GM21390 (cell line): ENCODE data around the gene RTEL1.
"Not testable (repeated sequence)": the region's sequence is repeated elsewhere in the genome, so short reads cannot be mapped to it uniquely, and the experiment has no call there.

Experiments
- ATAC-seq: cut with Tn5 transposase; IDR thresholded peaks from one replicate; pipeline ENCODE4 v1.9.1; 2021; ENCODE audit not compliant: unreplicated experiment

The RTEL1 gene

DNA sequence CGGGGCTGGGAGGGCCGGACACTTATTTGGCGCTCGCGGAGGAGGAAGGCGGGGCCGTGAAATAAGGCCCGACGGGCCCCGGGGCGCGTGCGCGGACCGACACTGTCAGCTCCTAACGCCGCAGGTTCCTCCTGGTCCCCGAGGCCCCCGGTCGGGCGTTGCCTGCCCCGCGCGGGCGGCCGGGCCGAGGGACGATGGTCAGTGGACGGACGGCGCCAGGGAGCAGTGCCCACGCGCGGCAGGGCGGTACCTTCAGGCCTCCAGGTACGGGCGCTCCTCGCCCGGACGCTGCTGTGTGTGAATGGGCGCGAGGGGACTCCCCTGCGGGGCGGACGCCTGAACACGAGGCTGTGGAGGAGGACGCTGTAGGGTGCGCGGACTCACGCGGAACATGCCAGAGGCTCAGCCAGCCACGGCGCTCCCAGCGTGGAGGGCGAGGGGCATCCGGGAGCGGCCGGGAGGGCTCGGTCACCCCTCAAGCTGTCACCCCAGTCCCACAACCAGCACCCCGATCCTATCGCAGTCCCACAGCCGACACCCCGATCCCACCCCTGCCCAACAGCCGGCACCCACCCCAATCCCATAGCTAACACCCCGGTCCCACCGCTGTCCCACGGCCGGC, 30.9 kb upstream of the RTEL1 start:
- ATAC-seq: peak; percentile 56

DNA sequence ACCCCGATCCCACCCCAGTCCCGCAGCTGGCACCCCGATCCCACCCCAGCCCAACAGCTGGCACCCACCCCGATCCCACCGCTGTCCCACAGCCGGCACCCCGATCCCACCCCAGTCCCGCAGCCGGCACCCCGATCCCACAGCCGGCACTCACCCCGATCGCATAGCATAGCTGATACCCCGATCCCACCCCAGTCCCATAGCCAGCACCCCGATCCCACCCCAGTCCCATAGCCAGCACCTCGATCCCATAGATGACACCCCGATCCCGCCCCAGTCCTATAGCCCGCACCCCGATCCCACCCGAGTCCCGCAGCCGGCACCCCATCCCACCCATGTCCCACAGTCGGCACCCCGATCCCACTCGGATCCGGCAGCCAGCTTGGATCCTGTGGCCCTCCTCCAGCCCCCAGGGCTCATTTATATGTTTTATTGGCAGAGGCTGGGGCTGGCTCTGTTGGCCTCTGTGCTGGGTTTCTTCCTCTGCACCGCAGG, 30.3 kb upstream of the RTEL1 start:
- no peak for ATAC-seq

DNA sequence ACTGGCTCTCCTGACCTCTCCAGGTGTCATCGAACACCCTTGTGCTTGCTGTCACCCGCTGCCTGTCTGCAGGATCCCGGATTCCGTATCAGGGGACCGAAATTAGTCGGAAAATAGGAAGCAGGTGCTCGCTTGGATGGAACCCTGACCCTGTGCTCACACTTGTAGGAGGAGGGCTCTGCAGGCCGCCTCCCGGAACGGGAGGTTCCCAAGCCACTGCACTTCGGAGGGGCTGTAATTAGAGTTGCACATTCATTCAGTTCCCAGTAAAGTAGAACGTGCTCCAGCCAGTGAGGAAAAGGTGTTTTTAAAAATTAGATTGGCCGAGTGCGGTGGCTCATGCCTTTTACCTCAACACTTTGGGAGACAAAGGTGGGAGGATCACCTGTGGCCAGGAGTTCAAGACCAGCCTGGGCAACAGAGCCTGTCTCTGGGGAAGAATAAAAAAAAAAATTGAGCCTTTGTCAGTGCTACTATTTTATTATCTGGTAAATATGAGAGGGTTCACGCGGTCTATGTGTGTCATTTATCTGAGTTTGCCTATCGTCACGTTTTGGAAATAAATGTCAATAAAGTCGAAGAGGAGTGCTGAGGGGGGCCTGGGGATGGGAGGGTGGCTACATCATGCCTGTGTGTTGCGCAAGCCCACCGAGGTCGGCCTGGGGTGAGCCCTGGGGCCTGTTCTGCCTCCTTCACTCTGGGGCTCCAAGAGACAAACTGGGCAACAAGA, 29.7 kb upstream of the RTEL1 start:
- no peak for ATAC-seq

DNA sequence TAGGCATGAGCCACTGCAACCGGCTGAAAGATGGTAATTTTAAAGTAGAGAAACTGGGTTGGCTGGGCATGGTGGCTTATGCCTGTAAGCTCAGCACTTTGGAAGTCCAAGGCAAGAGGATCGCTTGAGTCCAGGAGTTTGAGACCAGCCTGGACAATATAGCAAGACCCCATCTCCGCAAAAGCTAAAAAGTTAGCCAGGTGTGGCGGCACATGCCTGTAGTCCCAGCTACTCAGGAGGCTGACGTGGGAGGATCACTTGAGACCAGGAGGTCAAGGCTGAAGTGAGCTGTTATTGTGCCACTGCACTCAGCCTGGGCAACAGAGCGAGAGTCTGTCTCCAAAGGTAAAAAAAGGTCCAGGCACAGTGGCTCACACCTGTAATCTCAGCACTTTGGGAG, 27.2 kb upstream of the RTEL1 start:
- ATAC-seq: not testable (repeated sequence)

DNA sequence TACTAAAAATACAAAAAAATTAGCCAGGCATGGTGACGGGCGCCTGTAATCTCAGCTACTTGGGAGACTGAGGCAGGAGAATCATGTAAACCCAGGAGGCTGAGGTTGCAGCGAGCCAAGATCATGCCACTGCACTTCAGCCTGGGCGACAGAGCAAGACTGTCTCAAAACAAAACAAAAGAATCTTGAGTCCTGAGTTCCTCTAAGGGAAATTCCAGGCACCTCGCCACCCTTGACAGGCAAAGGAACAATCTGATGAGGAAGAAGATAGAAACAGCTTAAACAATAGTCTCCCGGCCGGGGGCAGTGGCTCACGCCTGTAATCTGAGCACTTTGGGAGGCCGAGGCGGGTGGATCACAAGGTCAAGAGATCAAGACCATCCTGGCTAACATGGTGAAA, 26.7 kb upstream of the RTEL1 start:
- ATAC-seq: not testable (repeated sequence)

DNA sequence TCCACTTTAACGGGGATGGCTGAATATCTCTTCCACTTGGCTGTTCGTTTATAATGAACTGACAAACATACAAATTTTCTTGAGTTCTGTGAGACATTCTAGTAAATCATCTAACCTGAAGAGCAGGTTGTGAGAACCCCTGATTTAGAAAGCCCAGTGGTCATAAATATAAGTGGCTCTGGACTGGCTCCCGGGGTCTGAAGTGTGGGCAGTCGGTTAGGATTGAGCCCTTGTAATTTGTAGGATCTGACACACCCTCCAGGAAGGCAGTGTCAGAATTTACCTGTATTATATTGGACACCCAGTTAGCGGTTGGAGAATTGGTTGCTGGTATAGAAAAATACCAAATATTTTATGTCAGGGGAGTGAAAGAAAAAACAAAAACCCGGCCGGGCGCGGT, 24.4 kb upstream of the RTEL1 start:
- no peak for ATAC-seq

DNA sequence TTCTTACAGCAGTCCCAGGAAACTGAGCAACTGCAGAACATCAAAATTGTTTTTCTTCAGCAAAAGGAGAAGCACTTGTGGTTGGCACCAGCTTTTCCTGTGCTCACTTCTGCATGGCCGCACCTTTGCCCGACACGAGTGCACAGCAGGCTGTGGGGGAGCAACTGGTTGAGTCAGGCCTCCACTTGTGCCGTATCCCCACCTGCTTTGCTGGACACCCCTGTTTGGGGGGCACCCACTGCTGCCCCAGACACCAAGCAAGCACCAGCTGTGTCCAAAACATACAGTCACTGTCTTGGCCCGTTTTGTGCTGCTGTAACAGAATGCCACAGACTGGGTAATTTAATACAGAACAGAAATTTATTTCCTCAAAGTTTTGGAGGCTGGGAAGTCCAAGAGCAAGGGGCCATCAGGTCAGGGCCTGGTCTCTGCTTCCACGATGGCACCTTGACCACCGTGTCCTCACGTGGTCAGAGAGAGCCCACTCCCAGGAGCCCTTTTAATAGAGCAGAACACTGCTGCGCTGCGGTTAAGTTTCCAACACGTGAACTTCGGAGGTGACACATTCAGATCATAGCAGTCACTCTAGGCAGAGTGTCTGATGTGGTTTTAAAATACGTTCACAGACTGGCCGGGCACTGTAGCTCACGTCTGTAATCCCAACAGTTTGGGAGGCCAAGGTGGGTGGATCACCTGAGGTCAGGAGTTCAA, 22.5 kb upstream of the RTEL1 start:
- no peak for ATAC-seq

DNA sequence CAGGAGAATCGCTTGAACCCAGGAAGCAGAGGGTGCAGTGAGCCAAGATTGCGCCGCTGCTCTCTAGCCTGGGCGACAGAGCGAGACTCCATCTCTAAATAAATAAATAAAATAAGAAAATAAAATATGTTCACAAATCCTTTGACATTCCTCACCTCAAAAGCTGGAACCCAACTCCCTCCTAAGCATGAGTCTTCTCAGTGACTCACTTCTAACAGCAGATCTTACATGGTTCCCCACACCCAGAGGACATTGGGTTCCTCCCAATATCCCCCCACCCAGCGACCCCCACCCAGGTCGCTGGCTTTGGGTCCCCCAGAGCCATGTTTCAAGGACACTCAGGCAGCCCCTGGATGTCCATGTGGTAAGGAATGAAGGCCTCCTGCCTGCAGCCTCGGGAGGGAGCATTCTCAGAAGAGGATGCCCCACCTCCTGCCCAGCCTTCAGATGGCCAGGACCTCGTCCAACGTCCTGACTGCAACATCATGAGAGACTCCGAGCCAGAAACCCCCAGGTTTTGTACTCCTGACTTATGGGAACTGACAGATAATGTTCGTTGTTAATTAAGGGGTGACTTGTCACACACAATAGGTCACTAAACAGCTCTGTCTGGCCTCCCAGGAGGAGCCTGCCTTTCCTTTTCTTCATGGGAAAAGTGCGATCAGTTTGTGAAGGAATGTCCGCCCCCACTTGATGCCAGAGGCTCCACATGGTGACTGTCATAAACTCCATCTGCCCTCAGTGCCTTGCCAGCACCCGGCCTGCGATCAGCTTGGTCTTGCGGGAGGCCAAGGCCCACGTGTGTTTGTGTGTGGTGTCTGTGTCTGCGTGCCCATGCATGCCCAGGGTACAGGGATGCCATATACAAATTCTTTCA, 21.1 kb upstream of the RTEL1 start:
- ATAC-seq: no peak

DNA sequence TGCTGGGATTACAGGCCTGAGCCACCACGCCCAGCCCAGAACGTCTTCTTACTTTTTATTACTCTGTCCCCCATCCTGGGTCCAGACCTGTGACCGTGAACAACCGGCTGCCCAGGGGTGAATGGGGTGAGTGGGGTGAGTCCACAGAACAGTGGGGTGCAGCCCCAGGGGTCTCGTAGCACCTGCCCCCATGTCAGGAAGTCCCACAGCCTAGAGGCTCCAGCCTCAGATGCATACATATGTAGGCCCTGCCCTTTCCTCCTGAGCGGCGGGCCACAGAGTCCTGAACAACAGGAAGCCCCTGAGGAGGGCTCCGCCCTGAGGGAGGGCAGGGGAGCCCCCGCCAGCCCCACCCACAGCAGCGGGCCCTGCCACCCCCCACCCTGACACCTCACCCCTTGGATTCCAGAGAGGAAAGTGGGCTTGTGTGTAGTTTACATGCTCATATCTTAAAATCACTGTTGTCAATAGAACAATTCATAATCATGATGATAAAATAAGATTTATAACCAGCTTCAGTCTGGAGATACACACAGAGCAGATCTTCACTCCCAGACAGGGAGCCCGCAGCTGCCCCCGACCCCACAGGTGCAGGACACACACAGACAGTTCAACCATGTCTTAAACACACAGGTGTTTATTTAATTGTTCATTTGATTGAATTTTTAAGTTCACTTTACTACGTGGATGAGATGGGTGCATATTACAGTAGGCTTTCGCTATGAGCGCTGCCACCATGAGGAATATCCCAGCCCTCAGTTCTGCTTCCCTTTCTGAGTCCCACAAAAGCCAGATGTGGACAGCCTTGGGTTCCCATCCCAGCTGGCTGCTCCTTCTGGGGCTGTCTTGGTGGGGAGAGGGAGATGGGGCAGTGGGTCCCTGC, 18.8 kb upstream of the RTEL1 start:
- no peak for ATAC-seq

DNA sequence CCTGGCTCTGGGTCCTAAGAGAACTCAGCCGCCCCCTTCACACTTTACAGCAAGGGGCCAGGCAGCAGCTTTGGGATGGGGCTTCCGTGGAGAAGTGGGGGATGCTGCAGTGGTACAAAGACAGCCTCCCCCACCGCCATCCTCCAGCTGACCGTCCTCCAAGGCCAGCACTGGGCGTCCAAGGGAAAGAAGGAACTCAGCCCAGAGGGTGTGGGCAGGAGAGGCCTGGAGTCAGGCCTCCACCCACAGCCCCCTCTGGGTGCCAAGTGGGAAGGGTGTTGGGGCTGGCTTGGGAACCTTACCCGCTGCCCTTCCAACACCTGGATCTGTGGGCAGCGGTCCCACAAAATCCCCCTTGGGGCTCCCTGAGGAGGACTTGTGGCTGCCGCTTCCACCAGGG, 18.0 kb upstream of the RTEL1 start:
- ATAC-seq: no peak

DNA sequence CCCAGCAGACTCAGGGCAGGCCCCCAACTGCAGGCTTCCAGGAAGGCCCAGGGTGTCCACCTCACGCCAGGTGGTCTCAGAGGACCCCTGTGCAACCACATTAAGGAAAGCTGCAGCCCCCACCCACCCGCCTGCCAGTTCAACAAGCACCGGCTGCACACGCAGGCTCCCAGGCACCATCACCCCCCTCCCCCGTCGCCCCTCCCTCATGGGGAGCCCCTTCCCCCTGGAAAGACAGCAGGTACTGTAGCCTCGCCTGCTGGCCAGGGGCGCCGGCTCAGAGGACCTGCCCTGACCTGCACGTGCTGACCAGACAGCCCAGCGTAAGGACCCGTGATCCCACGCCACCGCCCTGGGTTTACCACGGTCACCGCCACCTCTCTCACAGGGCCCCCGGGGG, 17.4 kb upstream of the RTEL1 start:
- not testable (repeated sequence) for ATAC-seq

DNA sequence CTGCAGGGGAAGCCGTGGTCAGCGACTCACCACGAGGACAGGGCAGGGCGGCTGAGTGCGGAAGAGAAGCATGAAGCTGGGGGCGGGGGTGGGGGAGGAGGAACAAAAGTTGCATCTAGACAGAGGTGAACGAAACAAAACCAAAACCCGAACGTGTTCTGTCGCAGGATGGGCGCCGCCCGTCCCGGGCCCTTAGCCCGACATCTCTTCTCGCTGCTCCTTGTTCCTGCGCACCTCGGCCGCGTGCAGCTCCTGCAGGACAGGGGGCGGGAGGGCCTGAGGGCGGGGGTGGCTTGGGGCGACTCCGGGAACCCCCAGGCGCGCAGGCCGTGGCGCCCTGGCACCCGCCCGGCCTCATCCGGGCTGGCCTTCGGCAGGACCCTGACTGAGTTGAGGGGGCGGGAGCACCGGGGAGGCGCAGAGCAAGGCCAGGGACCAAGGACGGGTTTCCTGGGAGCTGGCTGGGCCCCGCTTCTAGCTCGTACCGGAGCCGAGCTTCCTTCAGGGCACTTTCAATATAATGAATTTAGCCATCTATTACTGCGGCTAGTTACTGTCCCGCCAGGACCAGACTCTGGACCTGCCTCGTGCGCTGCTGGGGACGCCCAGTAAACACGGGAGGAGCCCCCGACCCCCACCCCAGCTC, 16.8 kb upstream of the RTEL1 start:
- ATAC-seq: no peak

DNA sequence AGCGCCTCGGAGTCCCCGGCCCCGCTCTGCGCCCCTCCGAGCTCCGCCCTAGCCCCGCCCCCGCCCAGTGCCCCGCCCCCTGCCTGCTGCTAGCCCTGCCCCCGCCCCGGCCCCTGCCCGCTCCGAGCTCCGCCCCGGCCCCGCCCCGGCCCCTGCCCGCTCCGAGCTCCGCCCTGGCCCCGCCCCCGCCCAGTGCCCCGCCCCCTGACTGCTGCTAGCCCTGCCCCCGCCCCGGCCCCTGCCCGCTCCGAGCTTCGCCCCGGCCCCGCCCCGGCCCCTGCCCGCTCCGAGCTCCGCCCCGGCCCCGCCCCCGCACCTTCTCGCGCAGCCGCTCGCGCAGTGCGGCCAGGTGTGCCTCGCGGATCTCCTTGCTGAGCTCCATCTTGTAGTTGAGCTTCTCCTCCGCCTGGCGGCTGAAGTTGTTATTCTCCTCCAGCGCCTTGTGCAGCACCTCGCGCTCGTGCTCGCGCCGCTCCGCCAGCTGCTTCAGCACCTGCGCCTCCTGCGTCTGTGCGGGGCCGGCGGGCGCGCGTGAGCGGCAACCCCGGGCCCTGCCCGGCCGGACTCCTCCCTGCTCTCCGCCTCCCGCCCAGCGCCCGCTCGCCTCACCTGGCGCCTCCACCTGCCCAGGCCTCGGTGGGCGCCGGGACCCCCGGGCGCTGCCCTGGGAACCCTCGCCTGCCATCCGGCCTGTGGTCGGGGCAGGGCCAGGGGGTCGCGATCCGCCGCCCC, 16.2 kb upstream of the RTEL1 start:
- ATAC-seq: peak; percentile 59

DNA sequence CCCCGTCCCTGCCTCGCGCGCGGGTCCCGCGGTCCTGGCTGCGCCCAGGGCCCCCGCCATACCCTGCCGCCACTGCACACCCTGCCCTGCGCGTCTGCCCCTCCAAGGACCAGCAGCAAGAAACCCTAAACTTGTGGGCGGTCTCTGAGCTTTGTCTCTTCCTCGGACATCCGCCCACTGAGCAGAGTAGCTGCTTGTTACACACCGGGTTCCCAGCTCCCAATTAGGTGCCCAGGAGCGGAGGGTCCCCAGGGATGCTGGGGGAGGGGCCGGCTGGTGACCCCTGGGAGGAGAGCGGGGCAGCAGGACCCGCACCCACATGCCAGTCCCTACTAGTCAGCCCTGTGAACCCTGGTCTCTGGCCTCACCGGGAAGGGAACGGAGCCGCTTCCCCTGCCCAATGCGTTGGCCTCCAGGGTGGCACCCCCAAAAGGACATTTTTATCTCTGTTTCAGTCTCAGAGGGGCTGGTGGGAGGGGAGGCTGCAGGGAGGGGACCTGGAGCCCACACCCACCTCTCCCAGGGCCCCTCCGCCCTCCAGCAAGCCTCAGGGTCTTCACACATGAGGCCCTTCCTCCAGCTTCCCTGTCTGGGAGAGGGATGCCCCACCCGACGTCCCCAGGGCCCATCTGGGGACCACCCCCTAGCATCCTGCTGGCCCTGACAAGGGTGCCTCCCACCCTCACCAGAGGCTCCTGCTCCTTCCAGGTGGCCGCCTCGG, 15.4 kb upstream of the RTEL1 start:
- peak; percentile 1 for ATAC-seq

DNA sequence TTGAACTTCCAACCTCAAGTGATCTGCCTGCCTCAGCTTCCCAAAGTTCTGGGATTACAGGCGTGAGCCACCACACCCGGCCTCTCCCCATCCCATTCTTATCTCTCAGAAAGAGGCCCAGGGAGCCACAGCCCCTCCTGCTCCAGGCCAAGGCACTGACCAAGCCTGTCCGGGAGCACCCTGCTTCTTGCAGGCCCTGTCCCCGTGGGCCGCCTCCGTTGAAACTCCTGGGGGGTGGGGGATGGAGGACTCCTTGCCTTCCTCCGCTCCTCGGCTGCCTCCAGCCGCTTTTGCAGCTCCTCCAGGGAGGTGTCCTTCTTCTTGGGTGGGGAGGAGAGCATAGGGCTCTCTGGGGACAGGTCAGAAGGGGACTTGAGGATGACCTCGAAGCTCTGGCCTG, 14.6 kb upstream of the RTEL1 start:
- ATAC-seq: no peak

DNA sequence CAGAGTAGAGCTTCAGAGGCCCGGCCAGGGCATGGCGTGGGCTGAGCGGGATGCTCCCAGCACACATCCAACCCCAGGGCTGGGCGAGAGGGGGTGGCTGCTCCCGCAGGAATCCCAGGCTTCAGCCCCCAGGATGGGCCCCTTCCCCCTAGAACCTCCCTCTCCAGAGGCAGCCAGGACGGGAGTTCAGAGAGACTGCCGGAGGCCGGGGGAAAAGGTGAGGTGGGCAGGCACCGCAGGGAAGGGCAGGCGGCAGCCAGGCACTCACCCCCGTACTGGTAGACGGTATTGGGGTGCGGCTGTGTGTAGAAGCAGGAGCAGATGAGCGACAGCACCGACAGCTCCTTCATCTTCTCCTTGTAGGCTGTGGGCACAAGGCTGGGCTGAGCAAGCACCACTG, 14.2 kb upstream of the RTEL1 start:
- ATAC-seq: no peak

DNA sequence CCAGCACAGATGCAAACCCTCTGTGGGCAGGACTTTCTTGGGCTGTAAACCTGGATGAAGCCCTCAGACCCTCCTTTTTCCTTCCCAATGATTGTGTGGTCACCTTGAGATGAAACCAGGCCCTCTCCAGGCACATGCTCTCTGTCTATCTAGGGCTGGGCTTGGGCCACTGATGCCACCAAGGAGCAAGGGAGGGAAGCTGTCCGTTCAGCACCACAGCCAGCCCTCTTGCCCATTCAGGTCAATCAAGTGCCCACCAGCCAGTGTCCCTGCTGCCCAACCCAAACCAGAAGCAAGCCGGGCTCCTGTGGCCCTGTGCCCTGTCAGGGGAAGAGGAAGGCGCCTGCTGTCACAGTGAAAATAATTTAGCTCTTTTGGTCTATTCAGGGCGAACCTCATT, 12.9 kb upstream of the RTEL1 start:
- no peak for ATAC-seq

DNA sequence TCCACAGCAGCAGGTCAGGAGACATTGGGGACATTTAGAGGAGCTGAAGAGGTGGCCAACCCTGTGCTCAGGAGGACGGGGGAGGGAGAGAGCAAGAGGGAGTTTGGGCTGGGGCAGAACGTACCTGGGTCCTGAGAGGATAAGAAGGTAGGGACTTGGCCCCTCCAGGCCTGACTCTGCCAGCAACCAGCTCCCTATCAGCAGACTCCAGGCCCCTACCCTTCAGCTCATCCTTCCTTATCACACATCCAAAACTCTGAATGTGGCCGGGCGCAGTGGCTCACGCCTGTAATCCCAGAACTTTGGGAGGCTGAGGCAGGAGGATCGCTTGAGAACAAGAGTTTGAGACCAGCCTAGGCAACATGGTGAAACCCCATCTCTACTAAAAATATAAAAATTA, 9.9 kb upstream of the RTEL1 start:
- no peak for ATAC-seq
